DND-41 (cell line): ENCODE results near the gene ZBTB39.

Experiments
- EZH2 ChIP-seq: IDR thresholded peaks from 3 replicates; pipeline ENCODE4 v1.6.1; 2012; ENCODE audit warnings: borderline replicate concordance, low read depth, mild to moderate bottlenecking, moderate library complexity, low read length, inconsistent platforms; ENCODE audit not compliant: severe bottlenecking
- TF ChIP-seq, protein P1 (sequence below): IDR thresholded peaks from 2 replicates; pipeline ENCODE4 v1.5.1; 2012; ENCODE audit warnings: borderline replicate concordance, low read length, moderate library complexity, mild to moderate bottlenecking; ENCODE audit not compliant: poor library complexity, severe bottlenecking; ENCODE audit errors: extremely low read depth

DNA sequence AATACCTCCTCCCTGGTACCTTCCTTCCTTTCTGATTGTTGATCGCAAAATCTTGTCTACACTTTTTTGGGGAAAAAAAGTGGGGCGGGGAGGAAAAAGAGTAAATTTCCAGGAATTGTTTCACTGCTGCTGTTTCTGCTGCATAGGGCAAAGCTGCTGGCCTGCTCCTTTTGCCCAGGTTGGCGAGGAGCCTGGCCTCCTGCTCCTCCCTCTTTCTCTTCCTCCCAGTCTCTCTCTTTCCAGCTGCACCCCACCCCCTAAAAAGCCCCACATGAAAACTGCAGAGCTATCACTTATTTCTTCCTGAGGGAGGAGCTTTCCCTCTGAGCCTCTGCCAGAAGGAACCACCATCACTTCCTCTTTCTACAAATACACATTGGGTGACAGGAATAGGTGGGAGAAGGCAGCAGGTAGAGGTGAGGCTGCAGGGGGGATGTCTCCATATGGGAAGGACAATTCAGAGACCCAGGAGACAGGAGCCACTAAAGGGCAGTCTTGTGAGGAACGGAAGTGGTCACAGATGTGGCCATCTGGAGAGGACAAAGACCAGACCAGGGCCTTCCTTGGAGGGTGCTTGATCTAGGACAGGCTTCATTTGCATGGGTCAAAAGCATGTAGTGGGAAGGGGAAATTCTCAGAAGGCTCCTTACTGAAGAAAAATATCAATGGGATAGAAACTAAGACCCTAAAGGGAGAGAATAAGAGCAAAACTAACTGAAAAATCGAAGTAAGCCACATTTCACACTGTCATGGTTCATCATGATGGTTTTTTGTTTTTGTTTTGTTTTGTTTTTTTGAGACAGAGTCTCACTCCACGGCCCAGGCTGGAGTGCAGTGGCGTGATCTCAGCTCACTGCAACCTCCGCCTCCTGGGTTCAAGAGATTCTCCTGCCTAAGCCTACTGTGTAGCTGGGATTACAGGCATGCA, 14.8 kb downstream of the ZBTB39 start:
- TF ChIP-seq, protein P1, sequence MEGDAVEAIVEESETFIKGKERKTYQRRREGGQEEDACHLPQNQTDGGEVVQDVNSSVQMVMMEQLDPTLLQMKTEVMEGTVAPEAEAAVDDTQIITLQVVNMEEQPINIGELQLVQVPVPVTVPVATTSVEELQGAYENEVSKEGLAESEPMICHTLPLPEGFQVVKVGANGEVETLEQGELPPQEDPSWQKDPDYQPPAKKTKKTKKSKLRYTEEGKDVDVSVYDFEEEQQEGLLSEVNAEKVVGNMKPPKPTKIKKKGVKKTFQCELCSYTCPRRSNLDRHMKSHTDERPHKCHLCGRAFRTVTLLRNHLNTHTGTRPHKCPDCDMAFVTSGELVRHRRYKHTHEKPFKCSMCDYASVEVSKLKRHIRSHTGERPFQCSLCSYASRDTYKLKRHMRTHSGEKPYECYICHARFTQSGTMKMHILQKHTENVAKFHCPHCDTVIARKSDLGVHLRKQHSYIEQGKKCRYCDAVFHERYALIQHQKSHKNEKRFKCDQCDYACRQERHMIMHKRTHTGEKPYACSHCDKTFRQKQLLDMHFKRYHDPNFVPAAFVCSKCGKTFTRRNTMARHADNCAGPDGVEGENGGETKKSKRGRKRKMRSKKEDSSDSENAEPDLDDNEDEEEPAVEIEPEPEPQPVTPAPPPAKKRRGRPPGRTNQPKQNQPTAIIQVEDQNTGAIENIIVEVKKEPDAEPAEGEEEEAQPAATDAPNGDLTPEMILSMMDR = no peak
- no peak for TF ChIP-seq EZH2
